ENCODE results near the gene AQP1.

AQP1 gene

GRCh38 chr7:30865076-30865475, 46.6 kb upstream of the AQP1 start:
- H3K79me1 ChIP-seq (replicated peaks; ENCODE audit: low read length, poor library complexity, severe bottlenecking) = peaks cover 1% of the 10 kb centered on the region
- no peak overlapping the region for H2AK5ac ChIP-seq (ENCODE audit: low read length, severe bottlenecking)
- H3K9me3 ChIP-seq (ENCODE audit: control insufficient read depth, low read length) = no peaks in the 10 kb centered on the region
- H3K4me2 ChIP-seq (ENCODE audit: low read length, poor library complexity, severe bottlenecking) = no peak overlapping the region
- H3K18ac ChIP-seq (ENCODE audit: low read depth in 1 of 2, low read length in 2 of 2) = no peak overlapping the region
- no peak overlapping the region for H3K4me3 ChIP-seq (ENCODE audit: insufficient read depth in 1 of 2, low read depth in 1 of 2, low read length in 2 of 2)
- no peak overlapping the region for H2BK5ac ChIP-seq (ENCODE audit: low read depth, low read length, poor library complexity, severe bottlenecking)
- no peak overlapping the region for H3K14ac ChIP-seq (ENCODE audit: low read length in 2 of 2)
- H2BK12ac ChIP-seq (ENCODE audit: low read length in 2 of 2) = no peak overlapping the region
- DNase-seq = no peak
- H2AFZ ChIP-seq (ENCODE audit: low read depth, low read length) = no peak overlapping the region
- no peaks in the 10 kb centered on the region for H3K27me3 ChIP-seq (ENCODE audit: control insufficient read depth in 1 of 2, insufficient read depth in 1 of 2, low read length in 2 of 2)
- no peak overlapping the region for H4K91ac ChIP-seq (ENCODE audit: low read length)
- no peak overlapping the region for H3K23ac ChIP-seq (ENCODE audit: low read length in 2 of 2)
- H3K4ac ChIP-seq (ENCODE audit: low read depth in 1 of 2, low read length in 2 of 2) = no peak overlapping the region
- no peak overlapping the region for H3K9ac ChIP-seq (ENCODE audit: low read length)
- H2BK15ac ChIP-seq (ENCODE audit: low read depth, poor library complexity, severe bottlenecking) = no peak overlapping the region
- peaks cover 64 to 66% of the 10 kb centered on the region in 2 experiments for H3K36me3 ChIP-seq (ENCODE audit: control insufficient read depth in 1 of 2, insufficient read depth in 2 of 2, low read depth in 1 of 2, low read length in 2 of 2)
- H2BK120ac ChIP-seq (ENCODE audit: low read depth, low read length) = no peak overlapping the region
- peaks cover 9% of the 10 kb centered on the region for H3K4me1 ChIP-seq (ENCODE audit: control insufficient read depth, insufficient read depth, low read depth, low read length)
- WGBS = 87% methylated on average over 2 of the region's 4 CpGs
- H3K27ac ChIP-seq (ENCODE audit: low read length, poor library complexity, severe bottlenecking) = no peak overlapping the region
- H4K8ac ChIP-seq (ENCODE audit: low read length) = no peak overlapping the region

- Histone ChIP-seq H2BK15ac (ENCODE audit: low read depth, poor library complexity, severe bottlenecking) (no peak overlapping the region), H3K4me2 (ENCODE audit: low read length, poor library complexity, severe bottlenecking) (no peak overlapping the region), H3K4ac (ENCODE audit: low read depth in 1 of 2, low read length in 2 of 2) (no peak overlapping the region), H2AK5ac (ENCODE audit: low read length, severe bottlenecking) (no peak overlapping the region), H3K36me3 (ENCODE audit: control insufficient read depth in 1 of 2, insufficient read depth in 2 of 2, low read depth in 1 of 2, low read length in 2 of 2) (peaks cover 57 to 61% of the 10 kb centered on the region in 2 experiments), H3K27ac (ENCODE audit: low read length, poor library complexity, severe bottlenecking) (no peak overlapping the region), H4K8ac (ENCODE audit: low read length) (no peak overlapping the region), H3K14ac (ENCODE audit: low read length in 2 of 2) (no peak overlapping the region), H3K27me3 (ENCODE audit: control insufficient read depth in 1 of 2, insufficient read depth in 1 of 2, low read length in 2 of 2) (no peaks in the 10 kb centered on the region), H2BK12ac (ENCODE audit: low read length in 2 of 2) (no peak overlapping the region), H3K23ac (ENCODE audit: low read length in 2 of 2) (no peak overlapping the region), H3K79me1 (replicated peaks; ENCODE audit: low read length, poor library complexity, severe bottlenecking) (no peaks in the 10 kb centered on the region), H2AFZ (ENCODE audit: low read depth, low read length) (no peak overlapping the region), H2BK5ac (ENCODE audit: low read depth, low read length, poor library complexity, severe bottlenecking) (no peak overlapping the region), H2BK120ac (ENCODE audit: low read depth, low read length) (no peak overlapping the region), H3K4me3 (ENCODE audit: insufficient read depth in 1 of 2, low read depth in 1 of 2, low read length in 2 of 2) (no peak overlapping the region), H3K18ac (ENCODE audit: low read depth in 1 of 2, low read length in 2 of 2) (no peak overlapping the region), H3K4me1 (ENCODE audit: control insufficient read depth, insufficient read depth, low read depth, low read length) (peaks cover 12% of the 10 kb centered on the region), H3K9ac (ENCODE audit: low read length) (no peak overlapping the region), H4K91ac (ENCODE audit: low read length) (no peak overlapping the region), H3K9me3 (ENCODE audit: control insufficient read depth, low read length) (no peaks in the 10 kb centered on the region)
- no peak for DNase-seq
- 96% methylated on average over 3 of the region's 4 CpGs for WGBS
These were observed 45.8 kb upstream of the AQP1 start for GRCh38 chr7:30865821-30866220.

GRCh38 chr7:30866939-30867338, 44.7 kb upstream of the AQP1 start:
- no peak overlapping the region for H3K4me3 ChIP-seq (ENCODE audit: insufficient read depth in 1 of 2, low read depth in 1 of 2, low read length in 2 of 2)
- H2BK12ac ChIP-seq (ENCODE audit: low read length in 2 of 2) = no peak overlapping the region
- no peak overlapping the region for H2BK5ac ChIP-seq (ENCODE audit: low read depth, low read length, poor library complexity, severe bottlenecking)
- no peaks in the 10 kb centered on the region for H3K9me3 ChIP-seq (ENCODE audit: control insufficient read depth, low read length)
- H4K91ac ChIP-seq (ENCODE audit: low read length) = no peak overlapping the region
- 90% methylated on average over 6 of the region's 7 CpGs for WGBS
- no peaks in the 10 kb centered on the region for H3K79me1 ChIP-seq (replicated peaks; ENCODE audit: low read length, poor library complexity, severe bottlenecking)
- H2AK5ac ChIP-seq (ENCODE audit: low read length, severe bottlenecking) = no peak overlapping the region
- no peak overlapping the region for H3K9ac ChIP-seq (ENCODE audit: low read length)
- H3K27me3 ChIP-seq (ENCODE audit: control insufficient read depth in 1 of 2, insufficient read depth in 1 of 2, low read length in 2 of 2) = no peaks in the 10 kb centered on the region
- DNase-seq = no peak
- no peak overlapping the region for H3K18ac ChIP-seq (ENCODE audit: low read depth in 1 of 2, low read length in 2 of 2)
- peaks cover 13% of the 10 kb centered on the region for H3K4me1 ChIP-seq (ENCODE audit: control insufficient read depth, insufficient read depth, low read depth, low read length)
- no peak overlapping the region for H3K23ac ChIP-seq (ENCODE audit: low read length in 2 of 2)
- H3K4ac ChIP-seq (ENCODE audit: low read depth in 1 of 2, low read length in 2 of 2) = no peak overlapping the region
- no peak overlapping the region for H2BK120ac ChIP-seq (ENCODE audit: low read depth, low read length)
- H3K36me3 ChIP-seq (ENCODE audit: control insufficient read depth in 1 of 2, insufficient read depth in 2 of 2, low read depth in 1 of 2, low read length in 2 of 2) = peaks cover 53 to 60% of the 10 kb centered on the region in 2 experiments
- H2BK15ac ChIP-seq (ENCODE audit: low read depth, poor library complexity, severe bottlenecking) = no peak overlapping the region
- H3K4me2 ChIP-seq (ENCODE audit: low read length, poor library complexity, severe bottlenecking) = no peak overlapping the region
- no peak overlapping the region for H4K8ac ChIP-seq (ENCODE audit: low read length)
- no peak overlapping the region for H3K27ac ChIP-seq (ENCODE audit: low read length, poor library complexity, severe bottlenecking)
- H2AFZ ChIP-seq (ENCODE audit: low read depth, low read length) = no peak overlapping the region
- no peak overlapping the region for H3K14ac ChIP-seq (ENCODE audit: low read length in 2 of 2)

- no peak overlapping the region for H2AK5ac ChIP-seq (ENCODE audit: low read length, severe bottlenecking)
- H3K27ac ChIP-seq (ENCODE audit: low read length, poor library complexity, severe bottlenecking) = no peak overlapping the region
- no peaks in the 10 kb centered on the region for H3K27me3 ChIP-seq (ENCODE audit: control insufficient read depth in 1 of 2, insufficient read depth in 1 of 2, low read length in 2 of 2)
- no peak overlapping the region for H3K4me2 ChIP-seq (ENCODE audit: low read length, poor library complexity, severe bottlenecking)
- no peaks in the 10 kb centered on the region for H3K79me1 ChIP-seq (replicated peaks; ENCODE audit: low read length, poor library complexity, severe bottlenecking)
- H3K23ac ChIP-seq (ENCODE audit: low read length in 2 of 2) = no peak overlapping the region
- H2BK15ac ChIP-seq (ENCODE audit: low read depth, poor library complexity, severe bottlenecking) = no peak overlapping the region
- H2BK12ac ChIP-seq (ENCODE audit: low read length in 2 of 2) = no peak overlapping the region
- H3K9ac ChIP-seq (ENCODE audit: low read length) = no peak overlapping the region
- DNase-seq = no peak
- WGBS = 94% methylated on average over 1 of the region's 1 CpG
- peaks cover 13% of the 10 kb centered on the region for H3K4me1 ChIP-seq (ENCODE audit: control insufficient read depth, insufficient read depth, low read depth, low read length)
- no peak overlapping the region for H2BK120ac ChIP-seq (ENCODE audit: low read depth, low read length)
- H3K4ac ChIP-seq (ENCODE audit: low read depth in 1 of 2, low read length in 2 of 2) = no peak overlapping the region
- no peaks in the 10 kb centered on the region for H3K9me3 ChIP-seq (ENCODE audit: control insufficient read depth, low read length)
- no peak overlapping the region for H4K8ac ChIP-seq (ENCODE audit: low read length)
- H3K14ac ChIP-seq (ENCODE audit: low read length in 2 of 2) = no peak overlapping the region
- peaks cover 53 to 60% of the 10 kb centered on the region in 2 experiments for H3K36me3 ChIP-seq (ENCODE audit: control insufficient read depth in 1 of 2, insufficient read depth in 2 of 2, low read depth in 1 of 2, low read length in 2 of 2)
- H4K91ac ChIP-seq (ENCODE audit: low read length) = no peak overlapping the region
- H2BK5ac ChIP-seq (ENCODE audit: low read depth, low read length, poor library complexity, severe bottlenecking) = no peak overlapping the region
- H3K18ac ChIP-seq (ENCODE audit: low read depth in 1 of 2, low read length in 2 of 2) = no peak overlapping the region
- H2AFZ ChIP-seq (ENCODE audit: low read depth, low read length) = no peak overlapping the region
- no peak overlapping the region for H3K4me3 ChIP-seq (ENCODE audit: insufficient read depth in 1 of 2, low read depth in 1 of 2, low read length in 2 of 2)
These were observed 44.2 kb upstream of the AQP1 start for GRCh38 chr7:30867483-30867882.

All from mesenchymal stem cell (in vitro differentiated cells and primary cell).